HG02884 (cell line): ENCODE results near the gene TCP10L.
A peak's percentile ranks its signal among the peaks of the same experiment; 100 is the strongest.
"Not testable (repeated sequence)": the region's sequence is repeated elsewhere in the genome, so short reads cannot be mapped to it uniquely, and the experiment has no call there.

Source experiments
- ATAC-seq: cut with Tn5 transposase; IDR thresholded peaks from one replicate; pipeline ENCODE4 v1.9.1; 2021; ENCODE audit warnings: mild to moderate bottlenecking, moderate library complexity; ENCODE audit not compliant: unreplicated experiment

TCP10L gene

DNA sequence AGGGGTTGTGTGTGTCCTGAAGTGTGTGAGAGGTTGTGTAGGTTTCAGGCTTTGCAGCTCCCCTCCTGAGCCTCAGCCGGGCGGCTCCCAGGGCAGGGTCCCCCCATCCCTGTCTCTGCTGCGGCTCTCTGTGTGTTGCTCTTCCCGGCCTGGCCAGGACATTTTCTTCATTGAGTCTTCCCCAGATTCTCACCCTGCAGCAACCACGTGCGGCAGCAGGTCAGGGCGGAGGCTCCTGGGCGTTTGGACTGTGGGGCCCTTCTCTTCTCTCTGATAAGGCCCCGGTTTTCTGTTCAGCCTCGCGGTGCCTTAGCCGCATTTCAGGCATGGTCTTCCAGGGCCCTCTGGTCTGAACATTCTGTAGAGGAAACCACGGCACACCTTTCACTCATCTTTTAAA lies 1.8 kb upstream of the TCP10L start:
- no peak for ATAC-seq

DNA sequence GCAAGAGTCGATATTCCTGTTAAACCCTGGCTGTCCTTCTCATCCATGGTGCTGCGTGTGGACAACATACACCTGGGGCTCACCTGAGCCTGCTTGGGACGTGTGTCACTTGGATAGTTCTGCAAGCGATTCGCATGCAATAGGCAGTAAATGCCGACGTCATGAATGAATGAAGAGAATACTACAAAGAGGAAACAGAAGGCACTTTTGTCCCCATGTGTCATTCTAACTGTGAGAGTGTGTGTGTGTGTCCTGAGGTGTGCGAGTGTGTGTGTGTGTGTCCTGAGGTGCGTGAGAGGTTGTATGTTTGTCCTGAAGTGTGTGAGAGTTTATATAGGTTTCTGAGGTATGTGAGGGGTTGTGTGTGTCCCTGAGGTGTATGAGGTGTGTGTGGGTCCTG lies 647 bp upstream of the TCP10L start:
- no peak for ATAC-seq

DNA sequence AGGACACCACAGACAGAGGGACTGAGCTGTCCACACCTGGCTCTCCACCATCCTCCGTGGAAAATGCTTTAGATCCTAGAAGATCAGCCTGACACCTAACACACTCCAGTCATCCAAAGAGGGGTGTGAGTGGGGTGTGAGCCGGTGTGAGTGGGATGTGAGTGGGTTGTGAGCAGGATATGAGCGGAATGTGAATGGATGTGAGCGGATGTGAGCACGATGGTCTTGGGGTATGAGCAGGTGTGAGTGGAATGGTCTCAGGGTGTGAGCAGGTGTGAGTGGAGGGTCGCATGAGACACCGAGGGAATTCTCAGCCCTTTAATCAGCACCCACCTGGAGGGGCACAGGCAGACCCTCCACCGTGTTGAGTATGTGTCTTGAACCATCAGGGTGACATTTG lies 851 bp downstream of the TCP10L start:
- ATAC-seq: no peak

GRCh38 chr21:32581732-32582131 lies 3.6 kb downstream of the TCP10L start:
- no peak for ATAC-seq

- ATAC-seq: no peak
These were observed 4.4 kb downstream of the TCP10L start for GRCh38 chr21:32580949-32581348.

DNA sequence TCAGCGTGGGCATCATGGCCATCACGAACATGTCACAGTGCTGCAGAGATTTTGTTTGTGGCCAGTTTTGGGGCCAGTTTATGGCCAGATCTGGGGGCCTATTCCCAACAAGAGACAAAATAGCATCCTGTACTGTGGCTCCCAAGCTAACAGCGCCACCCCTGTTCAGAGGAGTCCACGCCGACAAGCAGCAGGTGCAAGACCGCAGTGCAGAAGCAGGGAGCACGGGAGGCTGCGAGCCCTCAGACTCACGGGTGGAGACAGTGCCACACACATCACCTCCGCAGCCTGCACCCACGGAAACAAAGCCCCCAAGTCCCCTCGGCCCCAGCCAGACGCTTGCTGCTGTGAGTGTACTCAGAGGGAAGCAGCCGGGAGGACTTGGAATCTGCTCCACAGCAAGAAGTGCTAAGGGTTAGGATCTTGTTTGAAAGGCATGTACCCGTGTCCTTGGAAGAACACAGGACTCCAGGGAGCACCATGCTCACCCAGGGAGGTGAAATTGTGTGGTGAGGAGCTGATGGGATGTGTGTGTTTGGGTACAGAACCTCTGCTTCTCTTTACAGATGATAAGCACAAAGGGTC lies 7.1 kb downstream of the TCP10L start:
- ATAC-seq: no peak

DNA sequence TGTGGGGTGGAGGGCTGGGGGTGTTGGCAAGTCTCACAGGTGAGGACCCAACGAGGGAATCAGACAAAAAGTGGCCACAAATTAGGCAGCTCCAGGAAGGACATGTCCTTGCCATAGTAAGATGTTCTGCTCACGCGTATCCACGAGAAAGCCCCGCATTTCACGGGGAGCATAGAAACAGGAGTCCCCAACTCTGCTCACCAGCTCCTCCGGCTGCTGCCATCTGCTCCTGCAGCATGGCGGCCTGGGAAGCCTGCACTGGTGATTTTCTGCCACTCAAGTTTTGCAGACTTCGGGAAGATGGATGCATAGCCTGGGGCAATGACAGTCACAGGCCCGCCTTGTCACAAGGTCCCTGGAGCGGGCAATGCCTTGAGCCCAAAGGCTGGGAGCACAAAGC lies 9.3 kb downstream of the TCP10L start:
- no peak for ATAC-seq

DNA sequence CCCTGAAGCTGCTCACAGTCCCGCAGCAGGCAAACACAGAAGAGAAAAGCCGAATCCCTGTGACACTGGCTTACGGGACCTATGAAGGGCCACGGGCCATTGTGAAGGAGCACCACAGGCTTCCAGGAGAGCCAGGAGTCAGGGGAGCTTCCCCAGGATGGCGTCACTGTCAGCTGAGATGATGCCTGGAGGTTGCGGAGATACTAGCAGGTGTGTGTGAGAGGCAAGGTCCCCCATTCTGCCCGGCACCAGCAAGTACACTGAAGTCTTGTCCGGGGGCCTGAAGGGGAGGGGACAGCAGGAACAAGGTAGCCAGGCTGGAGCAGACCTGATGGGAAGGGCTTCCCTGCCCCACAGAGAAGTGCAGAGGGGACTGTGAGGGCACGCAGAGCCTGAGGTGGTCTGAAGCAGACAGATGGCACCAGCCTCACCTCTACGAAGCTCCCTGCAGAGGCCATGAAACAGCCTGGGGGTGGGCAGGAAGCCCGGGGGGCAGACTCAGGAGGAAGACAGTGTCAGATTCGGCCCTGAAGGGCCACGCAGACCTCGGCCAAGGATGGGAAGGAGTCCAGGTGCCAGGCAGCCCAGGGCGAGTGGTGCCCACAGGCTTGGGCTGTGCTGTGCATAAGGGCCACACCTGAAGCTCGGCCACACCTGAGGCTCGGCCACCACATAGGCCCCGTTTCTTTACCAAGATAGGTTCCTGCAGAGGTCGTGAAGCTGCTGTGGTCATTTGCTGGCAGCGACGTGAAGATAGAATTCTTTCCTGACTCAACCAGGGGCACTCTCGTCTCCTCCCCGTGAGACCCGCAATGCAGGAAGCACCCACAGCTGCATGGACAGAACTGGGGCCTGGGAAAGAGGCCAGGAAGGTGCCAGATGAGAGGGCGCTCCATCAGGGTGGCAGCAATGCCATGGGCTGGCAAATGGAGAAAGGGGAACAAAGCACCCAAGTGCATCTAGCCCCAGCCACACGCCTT lies 10.1 kb downstream of the TCP10L start:
- no peak for ATAC-seq

DNA sequence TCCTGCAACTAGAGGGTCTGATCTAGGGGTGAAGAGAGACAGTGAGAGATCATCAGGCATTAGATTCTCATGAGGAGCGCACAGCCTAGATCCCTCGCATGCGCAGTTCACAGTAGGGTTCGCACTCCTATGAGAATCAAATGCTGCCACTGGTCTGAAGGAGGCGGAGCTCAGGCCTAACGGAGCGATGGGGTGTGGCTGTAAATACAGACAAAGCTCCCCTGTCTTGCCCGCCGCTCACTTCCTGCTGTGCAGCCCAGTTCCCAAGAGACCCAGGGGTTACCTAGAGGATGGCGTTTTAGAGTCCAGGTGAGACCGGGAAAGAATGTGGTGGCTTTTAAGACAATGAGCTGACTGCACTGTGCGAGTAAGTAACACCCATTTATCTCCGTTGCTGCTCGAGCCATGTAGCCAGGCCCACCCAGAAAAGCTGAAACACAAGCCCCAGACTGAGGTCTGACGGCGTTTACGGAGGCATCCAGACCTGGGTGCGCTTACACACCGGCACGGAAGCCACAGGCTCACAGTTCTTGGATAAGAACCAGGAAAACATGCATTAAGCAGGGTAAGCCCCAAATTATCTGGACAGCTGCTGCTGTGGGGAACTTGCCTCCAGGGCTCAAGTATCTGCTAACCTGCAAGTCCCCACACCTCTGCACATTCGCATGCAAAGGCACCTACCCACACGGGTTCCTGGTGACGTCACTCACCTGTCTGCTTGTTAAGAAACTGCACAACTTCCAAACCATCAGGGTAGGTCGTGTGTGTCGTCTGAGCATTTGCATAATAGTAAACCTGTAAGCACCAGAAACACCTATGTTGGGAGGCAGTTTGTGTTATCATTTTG lies 12.5 kb downstream of the TCP10L start:
- ATAC-seq: no peak

- no peak for ATAC-seq
These were observed 14.9 kb downstream of the TCP10L start for GRCh38 chr21:32570456-32570855.

GRCh38 chr21:32569261-32570230 lies 15.8 kb downstream of the TCP10L start:
- ATAC-seq: peak; percentile 84

DNA sequence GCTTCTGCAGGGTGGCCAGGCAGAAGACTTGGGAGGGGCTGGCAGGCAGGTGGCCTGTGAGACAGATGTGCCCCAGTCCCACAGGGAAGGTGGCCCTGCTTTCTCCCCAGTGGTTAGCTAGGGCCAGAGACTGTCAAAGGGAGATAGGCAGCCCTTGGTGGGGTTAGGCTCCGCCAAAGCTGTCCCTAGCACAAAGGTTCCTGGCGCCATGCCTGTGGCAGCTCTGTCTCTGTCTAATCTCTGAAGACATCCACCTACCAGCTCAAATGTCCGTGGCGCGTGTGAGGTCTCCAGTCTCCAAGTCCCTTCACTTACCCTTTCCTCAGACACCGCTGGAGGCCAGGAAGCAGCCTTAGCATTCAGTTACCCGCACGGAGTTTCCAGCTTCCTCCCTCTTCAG lies 17.7 kb downstream of the TCP10L start:
- no peak for ATAC-seq

DNA sequence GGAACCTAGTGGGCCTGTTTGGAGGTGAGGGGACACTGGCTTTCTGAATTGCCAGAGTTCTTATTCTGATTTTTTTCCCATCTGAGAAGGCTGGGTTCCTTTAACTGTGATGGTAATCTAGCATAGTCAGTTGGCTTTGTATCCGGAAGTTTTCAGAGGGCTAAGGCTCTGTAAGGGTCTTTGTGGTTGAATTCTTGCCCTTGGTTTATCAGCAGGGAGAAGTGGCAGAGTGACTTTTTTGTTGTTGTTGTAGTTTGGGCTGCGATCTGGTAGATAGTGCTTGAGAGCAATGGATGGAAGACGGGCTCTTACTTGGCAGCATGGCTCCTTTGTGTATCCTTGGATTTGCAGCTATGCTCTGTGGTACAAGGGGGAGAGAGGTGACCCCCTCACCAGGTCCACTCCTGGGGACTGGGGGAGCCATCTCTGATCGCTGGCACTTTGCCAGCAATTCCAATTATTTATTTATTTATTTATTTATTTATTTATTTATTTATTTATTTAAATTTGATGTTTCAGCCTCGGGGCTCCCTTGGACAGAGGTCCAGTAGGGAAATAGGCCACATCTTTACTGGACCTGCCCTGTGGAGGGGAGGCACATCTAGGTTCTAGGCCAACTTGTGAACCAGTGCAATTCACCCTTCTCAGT lies 18.5 kb downstream of the TCP10L start:
- no peak for ATAC-seq

GRCh38 chr21:32565856-32566465 lies 19.4 kb downstream of the TCP10L start:
- ATAC-seq: no peak

DNA sequence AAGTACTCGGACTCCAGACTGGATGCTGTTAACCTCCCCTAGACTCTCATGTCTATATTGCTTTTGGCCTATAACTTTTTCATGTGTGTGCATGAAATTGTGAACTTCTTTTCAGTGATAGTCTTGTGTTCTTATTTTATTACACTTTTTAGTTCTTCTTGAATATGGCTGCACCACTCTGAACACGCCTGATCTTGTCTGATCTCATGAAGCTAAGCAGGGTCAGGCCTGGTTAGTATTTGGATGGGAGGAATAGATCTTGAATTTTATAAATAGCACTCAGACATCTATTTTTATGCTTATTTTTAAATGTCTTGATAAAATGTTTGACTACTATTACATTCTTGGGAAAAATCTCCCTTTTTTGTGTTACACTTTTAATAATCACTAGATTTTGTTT lies 22.4 kb downstream of the TCP10L start:
- ATAC-seq: no peak

DNA sequence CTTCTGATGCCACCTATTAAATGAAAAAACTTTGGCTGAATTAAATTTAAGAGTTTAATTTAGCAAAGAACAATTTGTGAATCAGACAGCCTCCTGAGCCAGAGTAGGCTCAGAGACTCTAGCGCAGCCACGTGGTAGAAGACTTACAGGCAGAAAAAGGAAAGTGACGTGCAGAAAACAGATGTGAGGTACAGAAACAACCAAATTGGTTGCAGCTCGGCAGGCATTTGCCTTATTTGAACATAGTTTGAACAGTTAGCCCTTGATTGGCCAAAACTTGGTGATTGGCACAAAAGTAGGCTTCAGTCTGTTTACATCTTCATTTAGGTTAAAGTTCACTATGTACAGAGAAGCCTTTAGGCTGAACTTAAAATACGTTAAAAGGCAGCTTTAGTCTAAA lies 22.9 kb downstream of the TCP10L start:
- ATAC-seq: no peak

- not testable (repeated sequence) for ATAC-seq
These were observed 23.8 kb downstream of the TCP10L start for GRCh38 chr21:32561476-32561875.

- no peak for ATAC-seq
These were observed 24.4 kb downstream of the TCP10L start for GRCh38 chr21:32560896-32561295.

DNA sequence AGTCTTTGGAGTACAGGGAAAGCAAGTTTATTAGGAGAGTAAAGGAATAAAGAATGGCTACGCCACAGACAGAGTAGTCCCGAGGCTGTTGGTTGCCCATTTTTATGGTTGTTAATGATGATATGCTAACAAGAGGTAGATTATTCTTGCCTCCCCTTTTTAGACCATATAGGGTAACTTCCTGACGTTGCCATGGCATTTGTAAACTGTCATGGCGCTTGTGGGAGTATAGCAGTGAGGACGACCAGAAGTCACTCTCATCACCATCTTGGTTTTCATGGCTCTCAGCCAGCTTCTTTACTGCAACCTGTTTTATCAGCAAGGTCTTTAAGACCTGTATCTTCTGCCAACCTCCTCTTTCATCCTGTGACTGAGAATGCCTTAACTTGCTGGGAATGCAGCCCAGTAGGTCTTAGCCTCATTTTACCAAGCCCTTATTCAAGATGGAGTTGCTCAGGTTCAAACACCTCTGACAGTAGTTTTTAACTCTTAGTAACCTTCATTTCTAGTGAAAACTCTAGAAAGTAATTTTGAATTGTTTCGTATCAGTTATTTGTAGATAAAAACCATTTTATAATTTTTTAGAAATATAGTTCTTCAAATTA lies 26.2 kb downstream of the TCP10L start:
- no peak for ATAC-seq
